HL-60/S4 treated with phorbol 12-myristate 13-acetate at 8.2 ng/mL for 4 days and 3 days (cell line): ENCODE data around the gene DNAJC22.
"Not testable (repeated sequence)": the region's sequence is repeated elsewhere in the genome, so short reads cannot be mapped to it uniquely, and the experiment has no call there.

Source experiments
- in situ Hi-C: fragments of 300-500 bp; cut with MboI; formaldehyde crosslinking; loops from 2 replicates; pipeline ENCODE4 v1.15.0; 2022; ENCODE audit warnings: low sequenced_read_pairs

Gene DNAJC22

GRCh38 chr12:49346659-49347310, at the start of gene DNAJC22:
TSS of gene DNAJC22 (plus strand) at chr12:49346888. CDS start at chr12:49348873, 1,985 bp downstream.
- in situ Hi-C loops = loop anchor here (10.0 kb wide), 1 partner anchor 62 kb away; no protein-coding TSS in a partner anchor

- in situ Hi-C loops = no loop called here
These were observed 49.0 kb upstream of the DNAJC22 start for GRCh38 chr12:49297695-49298060.

DNA sequence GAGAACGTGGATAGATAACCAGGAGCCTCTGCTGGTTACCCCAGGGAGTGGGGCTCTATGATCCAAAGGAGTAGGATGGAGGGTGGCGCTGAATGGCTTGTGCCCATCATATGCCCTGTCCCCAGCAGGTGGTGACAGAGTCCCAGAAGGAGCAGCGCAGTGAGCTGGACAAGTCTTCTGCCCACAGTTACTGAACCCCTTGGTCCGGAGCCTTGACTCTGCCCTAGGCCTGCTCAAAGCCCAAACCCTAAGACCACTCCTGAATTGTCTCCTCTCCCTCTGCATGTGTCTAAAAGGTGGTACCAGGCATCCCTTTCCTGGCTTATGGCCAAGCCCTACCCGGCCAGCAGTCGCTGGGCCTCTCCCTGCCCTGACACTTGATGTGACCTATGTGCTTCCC, 48.5 kb upstream of the DNAJC22 start:
- in situ Hi-C loops = no loop called here

DNA sequence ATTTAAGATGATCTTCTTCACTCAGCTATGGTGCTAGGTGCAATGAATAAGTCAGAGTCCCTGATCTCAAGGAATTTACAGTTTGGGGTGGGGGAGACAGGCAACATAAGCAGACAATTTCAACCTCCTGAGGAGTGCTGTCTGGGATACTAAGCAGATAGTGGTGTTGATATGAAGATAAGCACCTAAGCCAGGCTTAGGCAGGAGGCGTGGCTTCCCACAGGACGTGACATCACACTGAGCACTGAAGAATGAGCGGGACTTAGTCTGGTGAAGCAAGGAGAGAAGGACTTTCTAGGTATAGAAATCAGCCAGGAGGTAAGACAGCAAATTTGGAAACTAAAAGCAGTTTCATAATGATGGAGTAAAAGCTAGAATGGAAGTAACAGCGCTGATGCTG, 44.9 kb upstream of the DNAJC22 start:
- in situ Hi-C loops = no loop called here

- in situ Hi-C loops = no loop called here
These were observed 42.5 kb upstream of the DNAJC22 start for GRCh38 chr12:49304161-49304560.

- in situ Hi-C loops = no loop called here
These were observed 40.8 kb upstream of the DNAJC22 start for GRCh38 chr12:49305762-49306510.

GRCh38 chr12:49309386-49309785, 37.3 kb upstream of the DNAJC22 start:
- in situ Hi-C loops = no loop called here

GRCh38 chr12:49310451-49311000, 36.2 kb upstream of the DNAJC22 start:
- in situ Hi-C loops = not testable (repeated sequence)

- in situ Hi-C loops = no loop called here
These were observed 31.9 kb upstream of the DNAJC22 start for GRCh38 chr12:49314811-49315210.

GRCh38 chr12:49317118-49317517, 29.6 kb upstream of the DNAJC22 start:
- in situ Hi-C loops = not testable (repeated sequence)

DNA sequence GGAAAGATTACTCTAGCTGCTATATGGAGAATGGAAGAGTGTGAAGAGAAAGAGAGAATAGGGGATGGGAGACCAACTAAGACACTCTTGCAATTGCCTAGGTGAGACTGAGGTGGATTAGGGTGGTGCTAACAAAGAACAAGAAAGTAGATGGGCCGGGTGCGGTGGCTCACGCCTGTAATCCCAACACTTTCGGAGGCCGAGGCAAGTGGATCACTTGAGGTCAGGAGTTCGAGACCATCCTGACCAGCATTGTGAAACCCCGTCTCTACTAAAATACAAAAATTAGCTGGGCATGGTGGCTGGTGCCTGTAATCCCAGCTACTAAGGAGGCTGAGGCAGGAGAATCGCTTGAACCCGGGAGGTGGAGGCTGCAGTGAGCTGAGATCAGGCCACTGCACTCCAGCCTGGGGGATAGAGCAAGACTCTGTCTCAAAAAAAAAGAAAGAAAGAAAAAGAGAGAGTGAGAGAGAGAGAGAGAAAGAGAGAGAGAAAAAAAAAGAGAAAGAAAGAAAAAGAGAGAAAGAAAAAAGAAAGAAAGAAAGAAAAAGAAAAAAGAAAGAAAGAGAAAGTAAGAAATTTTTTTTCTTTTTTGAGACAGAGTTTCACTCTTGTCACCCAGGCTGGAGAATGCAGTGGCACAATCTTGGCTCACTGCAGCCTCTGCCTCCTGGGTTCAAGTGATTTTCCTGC, 26.1 kb upstream of the DNAJC22 start:
- in situ Hi-C loops = not testable (repeated sequence)

GRCh38 chr12:49322367-49322707, 24.4 kb upstream of the DNAJC22 start:
- in situ Hi-C loops = no loop called here

GRCh38 chr12:49322708-49323523, 23.8 kb upstream of the DNAJC22 start, which contains the start of gene TROAP:
TSS of gene TROAP (plus strand) at chr12:49323255. CDS start at chr12:49323609, 354 bp downstream.
- in situ Hi-C loops = no loop called here

DNA sequence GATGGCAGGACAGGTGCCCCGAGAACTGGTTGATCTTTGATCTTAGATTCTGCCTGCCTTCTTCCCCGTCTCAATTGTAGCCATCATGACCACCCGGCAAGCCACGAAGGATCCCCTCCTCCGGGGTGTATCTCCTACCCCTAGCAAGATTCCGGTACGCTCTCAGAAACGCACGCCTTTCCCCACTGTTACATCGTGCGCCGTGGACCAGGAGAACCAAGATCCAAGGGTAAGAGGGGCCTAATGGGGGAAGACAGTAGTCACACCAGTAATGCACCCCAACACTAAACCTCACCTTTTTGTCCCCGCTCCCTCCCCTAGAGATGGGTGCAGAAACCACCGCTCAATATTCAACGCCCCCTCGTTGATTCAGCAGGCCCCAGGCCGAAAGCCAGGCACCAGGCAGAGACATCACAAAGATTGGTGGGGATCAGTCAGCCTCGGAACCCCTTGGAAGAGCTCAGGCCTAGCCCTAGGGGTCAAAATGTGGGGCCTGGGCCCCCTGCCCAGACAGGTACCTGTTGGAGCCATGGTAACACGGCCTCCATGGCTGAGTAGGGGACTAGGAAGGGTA, 23.1 kb upstream of the DNAJC22 start:
- in situ Hi-C loops = no loop called here

- in situ Hi-C loops = no loop called here
These were observed 21.1 kb upstream of the DNAJC22 start for GRCh38 chr12:49325606-49326005.

DNA sequence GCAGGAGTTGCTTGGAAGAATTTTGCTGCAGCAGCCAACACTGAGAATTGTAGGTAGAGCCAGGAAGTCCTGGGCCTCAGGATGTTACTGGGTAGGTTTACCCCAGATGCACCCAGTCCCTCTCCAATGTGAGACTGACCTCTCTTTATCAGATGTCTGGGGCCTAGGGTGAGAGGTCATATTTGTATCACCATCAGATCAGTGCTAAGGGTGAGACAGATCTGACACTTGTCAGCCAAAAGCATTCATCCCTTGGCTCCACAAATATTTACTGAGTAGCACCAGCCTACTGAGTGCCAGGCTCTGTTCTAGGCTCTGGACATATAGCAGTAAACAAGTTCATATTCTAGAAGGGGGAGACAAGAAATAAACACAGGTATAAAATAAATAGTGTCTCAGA, 19.3 kb upstream of the DNAJC22 start:
- in situ Hi-C loops = no loop called here

- in situ Hi-C loops = no loop called here
These were observed 18.8 kb upstream of the DNAJC22 start for GRCh38 chr12:49327887-49328286.

GRCh38 chr12:49328816-49329215, 17.9 kb upstream of the DNAJC22 start:
- in situ Hi-C loops = no loop called here

DNA sequence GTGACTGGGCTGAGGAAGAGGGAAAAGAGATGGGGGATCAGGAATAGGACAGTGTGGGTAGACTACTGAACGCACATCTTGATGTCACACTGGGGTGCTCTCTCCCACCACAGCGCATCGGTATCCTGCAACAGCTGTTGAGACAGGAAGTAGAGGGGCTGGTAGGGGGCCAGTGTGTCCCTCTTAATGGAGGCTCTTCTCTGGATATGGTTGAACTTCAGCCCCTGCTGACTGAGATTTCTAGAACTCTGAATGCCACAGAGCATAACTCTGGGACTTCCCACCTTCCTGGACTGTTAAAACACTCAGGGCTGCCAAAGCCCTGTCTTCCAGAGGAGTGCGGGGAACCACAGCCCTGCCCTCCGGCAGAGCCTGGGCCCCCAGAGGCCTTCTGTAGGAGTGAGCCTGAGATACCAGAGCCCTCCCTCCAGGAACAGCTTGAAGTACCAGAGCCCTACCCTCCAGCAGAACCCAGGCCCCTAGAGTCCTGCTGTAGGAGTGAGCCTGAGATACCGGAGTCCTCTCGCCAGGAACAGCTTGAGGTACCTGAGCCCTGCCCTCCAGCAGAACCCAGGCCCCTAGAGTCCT, 16.6 kb upstream of the DNAJC22 start:
- in situ Hi-C loops = no loop called here
